Lung (tissue), 12 donors: ENCODE data around the gene GGACT. TPM values are rescaled to one million over a fixed set of nuclear protein-coding genes. Genes with fewer than 3 reads are reported as not detected.

Experiments used
- ATAC-seq: fragments of 200-7000 bp; cut with Tn5 transposase; one replicate; pipeline ENCODE4 v1.9.1; 2020; ENCODE audit warnings: moderate number of reproducible peaks; ENCODE audit not compliant: insufficient read depth, low FRiP score
- DNase-seq, 3 donors: peaks; one replicate each; pipeline ENCODE4 v3.0.0-alpha.2; 2013 to 2017
- H3K27ac ChIP-seq, 2 donors: one replicate each; pipeline ENCODE4 v1.5.1; 2013; ENCODE audit warnings: mild to moderate bottlenecking in 2 of 2, moderate library complexity in 2 of 2, control low read depth in 1 of 2, inconsistent platforms in 1 of 2, low read depth in 1 of 2, low read length in 1 of 2
- H3K27me3 ChIP-seq, 3 donors: one replicate each; pipeline ENCODE4 v1.5.1; 2013; ENCODE audit warnings: low read length in 2 of 3; ENCODE audit not compliant: control insufficient read depth in 3 of 3, insufficient read depth in 3 of 3
- H3K36me3 ChIP-seq, 4 donors: one replicate each; pipeline ENCODE4 v1.5.1; 2013; ENCODE audit warnings: low read length in 4 of 4, mild to moderate bottlenecking in 1 of 4, moderate library complexity in 1 of 4; ENCODE audit not compliant: control insufficient read depth in 4 of 4, insufficient read depth in 4 of 4
- H3K4me1 ChIP-seq, 5 donors: one replicate each; pipeline ENCODE4 v1.5.1; 2013; ENCODE audit warnings: low read length in 5 of 5, mild to moderate bottlenecking in 2 of 5, moderate library complexity in 1 of 5; ENCODE audit not compliant: control insufficient read depth in 5 of 5, insufficient read depth in 5 of 5
- H3K4me3 ChIP-seq: one replicate; pipeline ENCODE4 v1.5.1; 2013; ENCODE audit warnings: mild to moderate bottlenecking, control low read depth, moderate library complexity
- H3K9ac ChIP-seq, 2 donors: one replicate each; pipeline ENCODE4 v1.5.1; 2013; ENCODE audit warnings: low read length in 2 of 2, control low read depth in 1 of 2; ENCODE audit not compliant: insufficient read depth in 1 of 2
- H3K9me3 ChIP-seq, 4 donors: one replicate each; pipeline ENCODE4 v1.5.1; 2013; ENCODE audit warnings: low read length in 3 of 4, mild to moderate bottlenecking in 1 of 4, moderate library complexity in 1 of 4; ENCODE audit not compliant: control insufficient read depth in 4 of 4, insufficient read depth in 3 of 4
- WGBS, 2 donors: extraction: QIAGEN DNeasy Blood & Tissue Kit; methylation state at CpG; one replicate each; pipeline ENCODE4 v1.1.7; 2013; 5-methylcytosine and 5-hydroxymethylcytosine counted together
- polyA plus RNA-seq, 2 donors: library from polyadenylated mRNA; stranded (reverse); fragments of 200-250 nt; gene quantifications; one replicate each; pipeline ENCODE4 v1.2.1, GENCODE V29; 2013
- total RNA-seq, 2 donors: library from RNA; depleted of rRNA in 1 of 2; stranded (reverse); fragments of >200 nt in 1 of 2; gene quantifications; one replicate each; pipeline ENCODE4 v1.2.1, GENCODE V29; 2014 to 2021
- TF ChIP-seq, protein P1 (sequence below): IDR thresholded peaks from 2 replicates; pipeline ENCODE4 v1.5.1; 2012; ENCODE audit warnings: mild to moderate bottlenecking; ENCODE audit errors: control extremely low read depth, extremely low read depth
- donor health status: control.
- donor health status: control.
- donor health status: Bipolar disorder and iron deficiency.
- donor health status: healthy.
- donor health status: DM: yes; HTN: yes; CAD: no.

GGACT gene
- total and polyA plus RNA-seq, 4 donors, result 1.1 to 6.8 (median 3.9) TPM

DNA sequence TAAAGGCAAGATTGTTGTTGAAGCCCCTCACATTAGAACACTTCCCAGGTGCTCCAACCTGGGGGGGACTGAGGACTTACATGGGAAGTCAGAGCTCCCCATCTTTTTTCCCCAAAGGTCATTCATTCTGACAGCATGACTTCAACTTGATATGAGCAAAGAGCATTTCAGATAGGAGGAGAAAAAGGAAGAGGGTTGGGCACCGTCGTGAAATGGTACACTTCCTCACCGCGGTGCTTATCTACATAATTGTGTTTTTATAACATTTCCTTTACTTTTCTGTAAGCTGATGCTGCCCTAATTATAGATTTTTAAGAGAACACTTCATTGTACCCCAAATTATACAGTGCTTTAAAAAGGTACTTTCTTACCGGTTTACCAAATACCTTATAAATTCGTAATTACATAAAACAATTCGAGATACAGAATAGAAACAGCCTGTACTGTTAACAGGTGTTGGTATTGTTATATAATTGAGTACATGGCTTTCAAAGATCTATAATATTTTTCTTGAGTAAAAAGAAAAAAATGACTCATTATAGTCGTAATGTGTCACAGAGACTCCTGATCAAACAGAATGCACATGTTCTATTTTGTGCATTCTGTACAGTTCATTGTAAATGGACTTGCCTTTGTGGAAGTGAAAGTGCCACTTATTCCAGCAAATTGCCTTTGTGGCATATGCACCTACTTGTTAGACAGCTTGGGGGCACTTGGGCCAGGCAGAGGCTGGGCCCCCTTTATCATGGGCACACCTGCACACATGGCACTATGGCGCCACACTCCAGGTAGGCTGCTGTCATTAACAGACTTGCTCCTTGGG is 81.8 kb downstream of the GGACT start:
- no peaks in the 10 kb centered on the region for H3K27me3 ChIP-seq
- DNase-seq, result no peak
- no peak overlapping the region for H3K27ac ChIP-seq
- no peaks in the 10 kb centered on the region for H3K9me3 ChIP-seq
- H3K36me3 ChIP-seq, result no peaks in the 10 kb centered on the region
- peaks cover 0 to 12% (median 1%) of the 10 kb centered on the region in 5 donors for H3K4me1 ChIP-seq
- TF ChIP-seq, protein P1, sequence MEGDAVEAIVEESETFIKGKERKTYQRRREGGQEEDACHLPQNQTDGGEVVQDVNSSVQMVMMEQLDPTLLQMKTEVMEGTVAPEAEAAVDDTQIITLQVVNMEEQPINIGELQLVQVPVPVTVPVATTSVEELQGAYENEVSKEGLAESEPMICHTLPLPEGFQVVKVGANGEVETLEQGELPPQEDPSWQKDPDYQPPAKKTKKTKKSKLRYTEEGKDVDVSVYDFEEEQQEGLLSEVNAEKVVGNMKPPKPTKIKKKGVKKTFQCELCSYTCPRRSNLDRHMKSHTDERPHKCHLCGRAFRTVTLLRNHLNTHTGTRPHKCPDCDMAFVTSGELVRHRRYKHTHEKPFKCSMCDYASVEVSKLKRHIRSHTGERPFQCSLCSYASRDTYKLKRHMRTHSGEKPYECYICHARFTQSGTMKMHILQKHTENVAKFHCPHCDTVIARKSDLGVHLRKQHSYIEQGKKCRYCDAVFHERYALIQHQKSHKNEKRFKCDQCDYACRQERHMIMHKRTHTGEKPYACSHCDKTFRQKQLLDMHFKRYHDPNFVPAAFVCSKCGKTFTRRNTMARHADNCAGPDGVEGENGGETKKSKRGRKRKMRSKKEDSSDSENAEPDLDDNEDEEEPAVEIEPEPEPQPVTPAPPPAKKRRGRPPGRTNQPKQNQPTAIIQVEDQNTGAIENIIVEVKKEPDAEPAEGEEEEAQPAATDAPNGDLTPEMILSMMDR, result no peak
- H3K4me3 ChIP-seq, result no peak overlapping the region
- WGBS, 2 donors, result 54 to 68% methylated on average over 9 of the region's 9 CpGs
- no peak overlapping the region for H3K9ac ChIP-seq
- ATAC-seq, result no peak

GRCh38 chr13:100506154-100506553 is 82.4 kb downstream of the GGACT start:
- peaks cover 0 to 12% (median 1%) of the 10 kb centered on the region in 5 donors for H3K4me1 ChIP-seq
- H3K9ac ChIP-seq, result no peak overlapping the region
- H3K27ac ChIP-seq, result no peak overlapping the region
- H3K4me3 ChIP-seq, result no peak overlapping the region
- TF ChIP-seq, protein P1, result no peak
- ATAC-seq, result no peak
- DNase-seq, result no peak
- 84 to 85% methylated on average over 15 of the region's 15 CpGs for WGBS, 2 donors
- no peaks in the 10 kb centered on the region for H3K27me3 ChIP-seq
- H3K36me3 ChIP-seq, result no peaks in the 10 kb centered on the region
- no peaks in the 10 kb centered on the region for H3K9me3 ChIP-seq

DNA sequence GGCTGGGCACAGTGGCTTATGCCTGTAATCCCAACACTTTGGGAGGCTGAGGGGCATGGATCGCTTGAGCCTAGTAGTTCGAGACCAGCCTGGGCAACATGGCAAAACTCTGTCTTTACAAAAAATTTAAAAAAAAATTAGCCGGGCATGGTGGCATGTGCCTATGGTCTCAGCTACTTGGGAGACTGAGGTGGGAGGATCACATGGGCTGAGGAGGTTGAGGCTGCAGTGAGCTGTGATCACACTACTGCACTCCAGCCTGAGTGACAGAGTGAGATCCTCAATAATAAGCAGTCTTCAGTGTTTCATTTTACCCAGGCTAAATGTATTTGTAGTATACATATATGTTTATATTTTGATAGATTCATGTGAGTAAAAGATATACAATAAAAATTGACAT is 85.0 kb downstream of the GGACT start:
- H3K27ac ChIP-seq, result no peak overlapping the region
- H3K9ac ChIP-seq, result no peak overlapping the region
- H3K9me3 ChIP-seq, result no peaks in the 10 kb centered on the region
- H3K4me3 ChIP-seq, result no peak overlapping the region
- DNase-seq (no peak), ATAC-seq (no peak)
- WGBS, 2 donors, result 96 to 99% methylated on average over 3 of the region's 3 CpGs
- H3K36me3 ChIP-seq, result no peaks in the 10 kb centered on the region
- peaks cover 0 to 1% (median 0%) of the 10 kb centered on the region in 5 donors for H3K4me1 ChIP-seq
- no peaks in the 10 kb centered on the region for H3K27me3 ChIP-seq
- TF ChIP-seq, protein P1, result no peak
